ENCODE data around the gene APOE. TPM values are rescaled to one million over a fixed set of nuclear protein-coding genes. Genes with fewer than 3 reads are reported as not detected.

APOE gene
- total and polyA plus RNA-seq, 9 of the 15 experiments (the other 6 are each of a cell fraction or from before 2014, with no cell fraction given): 0.14 to 180 (median 58.1) TPM; not detected in 1

- TF ChIP-seq, protein P1, sequence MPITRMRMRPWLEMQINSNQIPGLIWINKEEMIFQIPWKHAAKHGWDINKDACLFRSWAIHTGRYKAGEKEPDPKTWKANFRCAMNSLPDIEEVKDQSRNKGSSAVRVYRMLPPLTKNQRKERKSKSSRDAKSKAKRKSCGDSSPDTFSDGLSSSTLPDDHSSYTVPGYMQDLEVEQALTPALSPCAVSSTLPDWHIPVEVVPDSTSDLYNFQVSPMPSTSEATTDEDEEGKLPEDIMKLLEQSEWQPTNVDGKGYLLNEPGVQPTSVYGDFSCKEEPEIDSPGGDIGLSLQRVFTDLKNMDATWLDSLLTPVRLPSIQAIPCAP (CRISPR knock-in tag; IDR thresholded peaks at IDR 0.05; ENCODE audit: borderline replicate concordance): no peak
- TF ChIP-seq ZNF133 (CRISPR knock-in tag; IDR thresholded peaks at IDR 0.05): no peak
- TF ChIP-seq, protein P2, sequence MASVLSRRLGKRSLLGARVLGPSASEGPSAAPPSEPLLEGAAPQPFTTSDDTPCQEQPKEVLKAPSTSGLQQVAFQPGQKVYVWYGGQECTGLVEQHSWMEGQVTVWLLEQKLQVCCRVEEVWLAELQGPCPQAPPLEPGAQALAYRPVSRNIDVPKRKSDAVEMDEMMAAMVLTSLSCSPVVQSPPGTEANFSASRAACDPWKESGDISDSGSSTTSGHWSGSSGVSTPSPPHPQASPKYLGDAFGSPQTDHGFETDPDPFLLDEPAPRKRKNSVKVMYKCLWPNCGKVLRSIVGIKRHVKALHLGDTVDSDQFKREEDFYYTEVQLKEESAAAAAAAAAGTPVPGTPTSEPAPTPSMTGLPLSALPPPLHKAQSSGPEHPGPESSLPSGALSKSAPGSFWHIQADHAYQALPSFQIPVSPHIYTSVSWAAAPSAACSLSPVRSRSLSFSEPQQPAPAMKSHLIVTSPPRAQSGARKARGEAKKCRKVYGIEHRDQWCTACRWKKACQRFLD (CRISPR knock-in tag; IDR thresholded peaks at IDR 0.05): no peak
- TF ChIP-seq SAP30 (IDR thresholded peaks at IDR 0.05; ENCODE audit: borderline replicate concordance, insufficient read depth, low read depth, low read length, poor library complexity, severe bottlenecking): peak; percentile 63
- TF ChIP-seq E4F1 (CRISPR knock-in tag; IDR thresholded peaks at IDR 0.05; ENCODE audit: borderline replicate concordance): no peak
- TF ChIP-seq CHD4 (IDR thresholded peaks at IDR 0.05; ENCODE audit: insufficient read depth, insufficient replicate concordance, low read depth, low read length, poor library complexity, severe bottlenecking): no peak
- TF ChIP-seq SNIP1 (IDR thresholded peaks at IDR 0.05; ENCODE audit: low read depth): no peak
- TF ChIP-seq PML (IDR thresholded peaks at IDR 0.05; ENCODE audit: low read length): no peak
- TF ChIP-seq MXI1 (IDR thresholded peaks at IDR 0.05; ENCODE audit: low read depth, low read length): no peak
- TF ChIP-seq, protein P3, sequence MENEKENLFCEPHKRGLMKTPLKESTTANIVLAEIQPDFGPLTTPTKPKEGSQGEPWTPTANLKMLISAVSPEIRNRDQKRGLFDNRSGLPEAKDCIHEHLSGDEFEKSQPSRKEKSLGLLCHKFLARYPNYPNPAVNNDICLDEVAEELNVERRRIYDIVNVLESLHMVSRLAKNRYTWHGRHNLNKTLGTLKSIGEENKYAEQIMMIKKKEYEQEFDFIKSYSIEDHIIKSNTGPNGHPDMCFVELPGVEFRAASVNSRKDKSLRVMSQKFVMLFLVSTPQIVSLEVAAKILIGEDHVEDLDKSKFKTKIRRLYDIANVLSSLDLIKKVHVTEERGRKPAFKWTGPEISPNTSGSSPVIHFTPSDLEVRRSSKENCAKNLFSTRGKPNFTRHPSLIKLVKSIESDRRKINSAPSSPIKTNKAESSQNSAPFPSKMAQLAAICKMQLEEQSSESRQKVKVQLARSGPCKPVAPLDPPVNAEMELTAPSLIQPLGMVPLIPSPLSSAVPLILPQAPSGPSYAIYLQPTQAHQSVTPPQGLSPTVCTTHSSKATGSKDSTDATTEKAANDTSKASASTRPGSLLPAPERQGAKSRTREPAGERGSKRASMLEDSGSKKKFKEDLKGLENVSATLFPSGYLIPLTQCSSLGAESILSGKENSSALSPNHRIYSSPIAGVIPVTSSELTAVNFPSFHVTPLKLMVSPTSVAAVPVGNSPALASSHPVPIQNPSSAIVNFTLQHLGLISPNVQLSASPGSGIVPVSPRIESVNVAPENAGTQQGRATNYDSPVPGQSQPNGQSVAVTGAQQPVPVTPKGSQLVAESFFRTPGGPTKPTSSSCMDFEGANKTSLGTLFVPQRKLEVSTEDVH (IDR thresholded peaks at IDR 0.05; ENCODE audit: low read depth, partially characterized antibody): no peak
- no peak for TF ChIP-seq ZNF764 (CRISPR knock-in tag; IDR thresholded peaks at IDR 0.05; ENCODE audit: low read depth)
- TF ChIP-seq, protein P4, sequence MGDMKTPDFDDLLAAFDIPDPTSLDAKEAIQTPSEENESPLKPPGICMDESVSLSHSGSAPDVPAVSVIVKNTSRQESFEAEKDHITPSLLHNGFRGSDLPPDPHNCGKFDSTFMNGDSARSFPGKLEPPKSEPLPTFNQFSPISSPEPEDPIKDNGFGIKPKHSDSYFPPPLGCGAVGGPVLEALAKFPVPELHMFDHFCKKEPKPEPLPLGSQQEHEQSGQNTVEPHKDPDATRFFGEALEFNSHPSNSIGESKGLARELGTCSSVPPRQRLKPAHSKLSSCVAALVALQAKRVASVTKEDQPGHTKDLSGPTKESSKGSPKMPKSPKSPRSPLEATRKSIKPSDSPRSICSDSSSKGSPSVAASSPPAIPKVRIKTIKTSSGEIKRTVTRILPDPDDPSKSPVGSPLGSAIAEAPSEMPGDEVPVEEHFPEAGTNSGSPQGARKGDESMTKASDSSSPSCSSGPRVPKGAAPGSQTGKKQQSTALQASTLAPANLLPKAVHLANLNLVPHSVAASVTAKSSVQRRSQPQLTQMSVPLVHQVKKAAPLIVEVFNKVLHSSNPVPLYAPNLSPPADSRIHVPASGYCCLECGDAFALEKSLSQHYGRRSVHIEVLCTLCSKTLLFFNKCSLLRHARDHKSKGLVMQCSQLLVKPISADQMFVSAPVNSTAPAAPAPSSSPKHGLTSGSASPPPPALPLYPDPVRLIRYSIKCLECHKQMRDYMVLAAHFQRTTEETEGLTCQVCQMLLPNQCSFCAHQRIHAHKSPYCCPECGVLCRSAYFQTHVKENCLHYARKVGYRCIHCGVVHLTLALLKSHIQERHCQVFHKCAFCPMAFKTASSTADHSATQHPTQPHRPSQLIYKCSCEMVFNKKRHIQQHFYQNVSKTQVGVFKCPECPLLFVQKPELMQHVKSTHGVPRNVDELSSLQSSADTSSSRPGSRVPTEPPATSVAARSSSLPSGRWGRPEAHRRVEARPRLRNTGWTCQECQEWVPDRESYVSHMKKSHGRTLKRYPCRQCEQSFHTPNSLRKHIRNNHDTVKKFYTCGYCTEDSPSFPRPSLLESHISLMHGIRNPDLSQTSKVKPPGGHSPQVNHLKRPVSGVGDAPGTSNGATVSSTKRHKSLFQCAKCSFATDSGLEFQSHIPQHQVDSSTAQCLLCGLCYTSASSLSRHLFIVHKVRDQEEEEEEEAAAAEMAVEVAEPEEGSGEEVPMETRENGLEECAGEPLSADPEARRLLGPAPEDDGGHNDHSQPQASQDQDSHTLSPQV (IDR thresholded peaks at IDR 0.05): no peak
- TF ChIP-seq PURB (CRISPR knock-in tag; IDR thresholded peaks at IDR 0.05; ENCODE audit: low read depth): no peak
- no peak for TF ChIP-seq KAT2B (IDR thresholded peaks at IDR 0.05; ENCODE audit: low read depth, low read length)
Measured at GRCh38 chr19:44905437-44906160, at the start of gene APOE (continued).
